Measurements from ENCODE around the gene VAV2. TPM values are rescaled to one million over a fixed set of nuclear protein-coding genes. Genes with fewer than 3 reads are reported as not detected.
A peak's percentile ranks its signal among the peaks of the same experiment; 100 is the strongest.

VAV2 gene
- total RNA-seq, 4 donors from 2014 or later: 9.1 to 13.5 (median 10.1) TPM

DNA sequence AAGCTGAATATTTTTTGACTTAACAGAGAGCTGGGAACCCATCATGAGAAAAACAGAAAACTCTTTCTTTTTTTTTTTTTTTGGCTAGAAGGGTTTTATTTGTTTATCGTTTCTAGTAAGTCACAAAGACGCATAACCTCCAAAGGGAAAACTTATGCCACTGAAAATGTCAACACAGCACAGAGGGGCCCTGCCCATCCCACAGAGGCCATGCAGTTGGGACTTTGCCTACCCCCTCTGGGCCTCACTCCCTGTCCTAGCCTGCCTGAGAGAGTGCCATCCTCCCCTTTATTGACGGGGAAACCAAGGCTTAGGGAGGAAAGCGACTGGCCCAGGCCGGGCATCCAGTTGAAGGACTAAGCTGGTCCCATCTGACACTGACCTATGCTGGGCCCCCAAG, 74.7 kb downstream of the VAV2 start:
- peak overlapping the region in 1 of 4 donors; percentile 44 for H3K27ac ChIP-seq (replicated peaks in 1 of 4)
- peaks cover 14 to 30% (median 25%) of the 10 kb centered on the region in 4 donors for H3K4me1 ChIP-seq
- no peak for DNase-seq (ENCODE audit: extremely low spot score)
- H3K36me3 ChIP-seq: no peaks in the 10 kb centered on the region
- no peaks in the 10 kb centered on the region for H3K27me3 ChIP-seq
- no peaks in the 10 kb centered on the region for H3K9me3 ChIP-seq
- H3K4me3 ChIP-seq: no peak overlapping the region
- intact Hi-C loops (cut with DNase I): no loop called here
- TF ChIP-seq EP300 (IDR thresholded peaks at IDR 0.05) (no peak), POLR2AphosphoS5 (IDR thresholded peaks at IDR 0.05) (no peak), POLR2A (IDR thresholded peaks at IDR 0.05; ENCODE audit: low read depth) (no peak)
- TF ChIP-seq, protein P1, sequence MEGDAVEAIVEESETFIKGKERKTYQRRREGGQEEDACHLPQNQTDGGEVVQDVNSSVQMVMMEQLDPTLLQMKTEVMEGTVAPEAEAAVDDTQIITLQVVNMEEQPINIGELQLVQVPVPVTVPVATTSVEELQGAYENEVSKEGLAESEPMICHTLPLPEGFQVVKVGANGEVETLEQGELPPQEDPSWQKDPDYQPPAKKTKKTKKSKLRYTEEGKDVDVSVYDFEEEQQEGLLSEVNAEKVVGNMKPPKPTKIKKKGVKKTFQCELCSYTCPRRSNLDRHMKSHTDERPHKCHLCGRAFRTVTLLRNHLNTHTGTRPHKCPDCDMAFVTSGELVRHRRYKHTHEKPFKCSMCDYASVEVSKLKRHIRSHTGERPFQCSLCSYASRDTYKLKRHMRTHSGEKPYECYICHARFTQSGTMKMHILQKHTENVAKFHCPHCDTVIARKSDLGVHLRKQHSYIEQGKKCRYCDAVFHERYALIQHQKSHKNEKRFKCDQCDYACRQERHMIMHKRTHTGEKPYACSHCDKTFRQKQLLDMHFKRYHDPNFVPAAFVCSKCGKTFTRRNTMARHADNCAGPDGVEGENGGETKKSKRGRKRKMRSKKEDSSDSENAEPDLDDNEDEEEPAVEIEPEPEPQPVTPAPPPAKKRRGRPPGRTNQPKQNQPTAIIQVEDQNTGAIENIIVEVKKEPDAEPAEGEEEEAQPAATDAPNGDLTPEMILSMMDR (IDR thresholded peaks at IDR 0.05): no peak
- WGBS: 72% methylated on average over 3 of the region's 5 CpGs

DNA sequence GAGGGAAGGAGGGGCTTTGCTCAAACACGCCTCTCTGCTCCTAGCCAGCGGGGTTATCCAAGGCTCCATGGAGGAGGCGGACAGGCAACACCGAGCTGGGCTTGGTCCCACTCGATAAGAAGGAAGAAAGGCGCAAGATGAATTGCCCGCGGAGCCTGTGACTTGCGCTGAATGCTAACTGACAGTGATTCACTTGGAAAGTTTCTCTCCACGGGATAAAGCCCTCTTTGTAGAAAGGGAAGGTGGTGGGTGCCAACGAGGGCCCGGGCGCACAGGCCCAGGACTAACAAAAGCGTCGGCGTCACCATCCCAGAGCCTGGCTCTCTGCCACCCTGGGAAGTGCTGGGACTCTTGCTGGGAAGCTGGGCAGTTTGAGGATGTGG, 76.0 kb downstream of the VAV2 start:
- TF ChIP-seq POLR2AphosphoS5 (IDR thresholded peaks at IDR 0.05): no peak
- TF ChIP-seq EP300 (IDR thresholded peaks at IDR 0.05): no peak
- TF ChIP-seq, protein P1 (IDR thresholded peaks at IDR 0.05): no peak
- no peak for TF ChIP-seq POLR2A (IDR thresholded peaks at IDR 0.05; ENCODE audit: low read depth)
- WGBS: 90% methylated on average over 15 of the region's 16 CpGs

DNA sequence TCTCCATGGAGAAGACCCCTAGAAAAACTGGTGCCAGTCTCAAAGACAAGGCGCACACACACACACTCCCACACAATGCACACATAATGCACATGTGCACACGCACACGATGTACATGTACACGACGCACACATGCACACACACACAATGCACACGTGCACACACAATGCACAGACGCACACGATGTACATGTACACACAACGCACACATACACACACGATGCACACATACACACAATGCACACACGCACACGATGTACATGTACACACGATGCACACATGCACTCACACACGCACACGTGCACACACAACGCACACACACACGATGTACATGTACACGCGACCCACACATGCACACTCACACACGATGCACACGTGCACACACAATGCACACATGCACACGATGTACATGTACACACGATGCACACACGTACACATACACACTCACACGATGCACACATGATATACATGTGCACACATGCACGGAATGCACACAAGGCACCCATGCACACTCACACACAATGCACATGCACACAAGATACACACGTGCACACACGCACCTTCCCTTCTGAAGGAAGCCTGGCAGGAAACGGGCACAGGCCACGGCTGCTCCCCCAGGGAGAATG, 76.5 kb downstream of the VAV2 start:
- no peak for DNase-seq (ENCODE audit: extremely low spot score)
- no peaks in the 10 kb centered on the region for H3K36me3 ChIP-seq
- no peak for TF ChIP-seq POLR2AphosphoS5 (IDR thresholded peaks at IDR 0.05)
- WGBS: 76% methylated on average over 30 of the region's 30 CpGs
- intact Hi-C loops (cut with DNase I): no loop called here
- no peak overlapping the region for H3K27ac ChIP-seq (replicated peaks in 1 of 4)
- no peak overlapping the region for H3K4me3 ChIP-seq
- no peaks in the 10 kb centered on the region for H3K27me3 ChIP-seq
- H3K9me3 ChIP-seq: no peaks in the 10 kb centered on the region
- peaks cover 14 to 30% (median 25%) of the 10 kb centered on the region in 4 donors for H3K4me1 ChIP-seq

More for the DNA sequence above, 76.0 kb downstream of the VAV2 start:
- Histone ChIP-seq H3K4me1 (peaks cover 14 to 30% (median 25%) of the 10 kb centered on the region in 4 donors), H3K27me3 (no peaks in the 10 kb centered on the region), H3K9me3 (no peaks in the 10 kb centered on the region), H3K4me3 (no peak overlapping the region), H3K36me3 (no peaks in the 10 kb centered on the region), H3K27ac (replicated peaks in 1 of 4) (no peak overlapping the region)
- intact Hi-C loops (cut with DNase I): no loop called here
- no peak for DNase-seq (ENCODE audit: extremely low spot score)

DNA sequence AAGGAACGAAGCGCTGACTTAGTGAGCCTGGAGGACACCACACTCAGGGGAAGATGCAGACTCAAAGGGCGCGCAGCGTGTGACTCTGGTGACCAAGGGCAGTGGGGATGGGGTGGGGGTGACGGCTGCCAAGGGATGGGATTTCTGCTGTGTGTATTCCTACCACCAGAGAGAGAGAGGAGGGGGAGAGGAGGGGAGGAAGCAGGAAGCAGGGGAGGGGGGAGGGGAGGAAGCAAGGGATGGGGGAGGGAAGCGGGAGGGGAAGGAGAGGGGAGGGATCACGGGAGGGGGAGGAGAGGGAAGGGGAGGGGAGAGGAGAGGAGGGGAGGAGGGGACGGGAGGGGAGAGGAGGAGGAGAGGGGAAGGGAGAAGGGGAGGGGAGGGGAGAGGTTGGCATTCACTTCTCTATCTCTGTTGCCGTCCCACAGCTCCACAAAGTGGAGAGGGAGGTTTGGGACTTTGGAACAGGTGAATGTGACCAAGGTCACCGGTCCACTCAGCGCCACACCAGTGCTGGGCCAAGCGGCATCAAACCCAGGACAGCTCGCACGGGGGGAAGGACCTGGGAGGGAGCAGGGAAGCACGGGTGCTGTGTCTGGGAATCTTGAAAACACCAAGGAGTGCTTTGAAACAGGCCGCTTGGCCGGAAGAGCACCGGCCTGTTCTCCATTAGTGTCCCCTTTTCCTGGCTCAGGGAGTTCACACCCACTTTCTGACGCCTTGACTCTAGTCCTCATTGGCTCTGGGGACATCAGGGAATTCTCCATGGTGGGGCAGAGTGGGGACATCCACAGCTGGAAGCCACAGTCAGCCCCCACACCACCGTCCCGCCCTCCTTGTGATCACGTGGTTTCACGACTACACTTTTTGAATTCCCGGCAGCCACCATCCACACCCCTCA, 77.4 kb downstream of the VAV2 start:
- no peak for DNase-seq (ENCODE audit: extremely low spot score)
- TF ChIP-seq POLR2AphosphoS5 (IDR thresholded peaks at IDR 0.05) (no peak), POLR2A (IDR thresholded peaks at IDR 0.05; ENCODE audit: low read depth) (no peak), EP300 (IDR thresholded peaks at IDR 0.05) (no peak)
- TF ChIP-seq, protein P1 (IDR thresholded peaks at IDR 0.05): no peak
- Histone ChIP-seq H3K27me3 (no peaks in the 10 kb centered on the region), H3K4me3 (no peak overlapping the region), H3K27ac (replicated peaks in 1 of 4) (no peak overlapping the region), H3K9me3 (no peaks in the 10 kb centered on the region), H3K36me3 (no peaks in the 10 kb centered on the region), H3K4me1 (peaks cover 9 to 25% (median 24%) of the 10 kb centered on the region in 4 donors)
- intact Hi-C loops (cut with DNase I): no loop called here
- WGBS: 69% methylated on average over 23 of the region's 25 CpGs

Measured in esophagus muscularis mucosa (tissue), 4 donors.